ENCODE results near the gene PLVAP. TPM values are rescaled to one million over a fixed set of nuclear protein-coding genes. Genes with fewer than 3 reads are reported as not detected.

The PLVAP gene
- total RNA-seq, 4 donors from 2014 or later, result 25.5 to 83.1 (median 26.6) TPM

DNA sequence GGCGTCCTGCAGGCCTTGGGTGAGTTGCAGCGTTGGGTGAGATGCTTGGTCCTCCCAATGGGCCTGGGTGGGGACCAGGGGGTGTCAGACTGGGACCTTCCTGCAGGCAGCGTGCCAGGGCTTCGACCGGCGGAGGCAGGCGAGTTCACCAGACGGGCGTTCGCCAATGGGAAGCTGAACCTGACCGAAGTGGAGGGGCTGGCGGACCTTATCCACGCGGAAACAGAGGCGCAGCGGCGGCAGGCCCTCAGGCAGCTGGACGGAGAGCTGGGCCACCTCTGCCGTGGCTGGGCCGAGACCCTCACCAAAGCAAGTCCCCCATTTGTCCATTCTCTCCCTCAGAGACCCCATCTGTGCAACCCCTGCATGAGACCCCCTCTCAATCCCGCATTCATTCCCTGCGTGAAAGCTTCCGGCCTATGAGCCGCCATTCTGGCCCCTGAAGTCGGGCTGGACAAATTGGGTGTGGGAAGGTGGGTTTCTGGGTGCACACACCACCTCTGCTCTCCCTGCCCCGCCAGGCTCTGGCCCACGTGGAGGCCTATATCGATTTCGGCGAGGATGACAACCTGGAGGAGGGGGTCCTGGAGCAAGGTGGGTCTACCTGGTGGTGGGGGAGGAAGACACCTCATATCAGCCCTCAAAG, 38.6 kb downstream of the PLVAP start:
- no peaks in the 10 kb centered on the region for H3K9me3 ChIP-seq
- peak overlapping the region; percentile 65 for H3K4me3 ChIP-seq
- WGBS, result 89% methylated on average over 19 of the region's 30 CpGs
- no peak for TF ChIP-seq CTCF (IDR thresholded peaks at IDR 0.05)
- TF ChIP-seq POLR2AphosphoS5 (IDR thresholded peaks at IDR 0.05), result no peak
- TF ChIP-seq POLR2A (IDR thresholded peaks at IDR 0.05), result no peak
- no peak for TF ChIP-seq EP300 (IDR thresholded peaks at IDR 0.05)
- peaks cover 12% of the 10 kb centered on the region for H3K36me3 ChIP-seq
- H3K27ac ChIP-seq, result no peak overlapping the region
- DNase-seq (ENCODE audit: low spot score in 2 of 2), result peak in 1 of 2 donors; percentile 74
- no peaks in the 10 kb centered on the region for H3K27me3 ChIP-seq
- H3K4me1 ChIP-seq, result peaks cover 46% of the 10 kb centered on the region

DNA sequence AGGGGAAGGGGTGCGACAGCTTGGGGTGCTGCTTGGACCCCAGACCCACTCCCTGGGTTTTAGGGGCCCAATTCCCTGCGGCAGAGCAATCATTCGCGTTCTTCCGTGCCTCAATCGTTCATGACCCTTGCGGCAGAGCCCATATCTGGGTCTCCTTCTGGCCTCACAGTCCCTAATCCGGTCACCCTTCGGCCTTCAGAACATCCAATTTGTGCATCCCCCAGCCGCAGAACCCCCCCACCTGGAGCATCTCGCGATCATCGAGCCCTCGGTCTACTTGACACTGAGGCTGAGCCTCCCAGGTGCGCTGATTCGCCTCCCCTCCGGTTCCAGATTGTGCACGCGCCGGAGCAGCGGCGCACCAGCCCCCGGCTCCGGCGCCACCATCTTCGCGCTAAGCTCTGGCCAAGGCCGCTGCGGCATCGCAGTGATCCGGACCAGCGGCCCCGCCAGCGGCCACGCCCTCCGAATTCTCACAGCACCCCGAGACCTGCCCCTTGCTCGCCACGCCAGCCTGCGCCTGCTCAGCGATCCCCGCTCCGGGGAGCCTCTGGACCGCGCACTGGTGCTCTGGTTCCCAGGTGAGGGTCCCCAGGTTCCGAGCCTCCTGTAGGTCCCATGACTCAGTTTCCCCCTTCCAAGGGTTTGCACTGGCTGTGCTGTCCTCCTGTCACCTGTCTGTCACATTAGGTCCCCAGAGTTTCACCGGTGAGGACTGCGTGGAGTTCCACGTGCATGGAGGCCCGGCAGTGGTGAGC, 39.3 kb downstream of the PLVAP start:
- Histone ChIP-seq H3K9me3 (no peaks in the 10 kb centered on the region), H3K4me3 (peak overlapping the region; percentile 65), H3K4me1 (peaks cover 50% of the 10 kb centered on the region), H3K27me3 (no peaks in the 10 kb centered on the region), H3K36me3 (peaks cover 12% of the 10 kb centered on the region), H3K27ac (peak overlapping the region; percentile 91)
- DNase-seq (ENCODE audit: low spot score in 2 of 2), result peak in 1 of 2 donors; percentile 73
- TF ChIP-seq CTCF (IDR thresholded peaks at IDR 0.05) (no peak), POLR2AphosphoS5 (IDR thresholded peaks at IDR 0.05) (no peak), EP300 (IDR thresholded peaks at IDR 0.05) (no peak), POLR2A (IDR thresholded peaks at IDR 0.05) (no peak)
- WGBS, result 0% methylated on average over 5 of the region's 50 CpGs

DNA sequence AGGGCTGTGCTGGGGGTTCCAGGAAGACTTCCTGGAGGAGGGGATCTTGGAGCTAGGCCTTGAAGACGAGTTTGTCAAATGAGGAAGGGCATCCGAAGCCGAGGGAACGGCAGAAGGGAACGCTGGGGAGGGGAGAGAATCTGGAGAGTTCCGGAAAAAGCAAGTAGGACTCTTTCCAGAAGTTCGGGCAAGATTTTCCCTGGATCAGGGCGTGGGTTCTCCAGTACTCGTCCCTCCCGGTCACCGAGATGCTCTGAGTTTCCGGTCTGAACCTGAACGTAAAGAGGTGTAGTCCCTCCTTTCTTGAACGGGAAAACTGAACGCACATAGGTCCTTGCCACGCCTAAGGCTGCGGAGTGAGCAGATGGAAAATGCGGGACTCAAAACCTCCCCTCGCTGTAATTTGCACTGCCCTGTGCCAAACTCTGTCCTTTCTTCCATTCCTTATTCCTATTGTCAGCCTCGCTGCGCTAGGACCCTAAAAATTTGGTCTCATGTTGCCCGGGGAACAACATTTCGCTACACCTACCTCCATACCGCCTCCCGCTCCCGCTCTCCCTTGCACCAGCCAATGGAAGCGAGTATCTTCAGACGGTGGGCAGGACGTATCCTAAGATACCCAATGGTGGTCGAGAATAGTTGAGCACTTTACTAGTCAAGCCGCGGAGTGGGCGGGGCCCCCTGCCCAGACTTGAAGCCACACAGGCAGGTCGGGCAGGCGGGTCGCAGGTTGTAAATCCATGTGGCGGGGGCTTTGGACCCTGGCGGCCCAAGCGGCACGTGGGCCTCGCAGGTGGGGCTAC, 40.1 kb downstream of the PLVAP start, which contains the start of gene GTPBP3:
Gene GTPBP3 (plus strand): TSS at position 682 of the 803 bp plus-strand sequence. CDS start 59 bp downstream, at position 741.
- TF ChIP-seq POLR2AphosphoS5 (IDR thresholded peaks at IDR 0.05) (peak in 2 of 3 donors; percentile 67 to 71), POLR2A (IDR thresholded peaks at IDR 0.05) (no peak)
- under 1% methylated on average over 41 of the region's 41 CpGs for WGBS
- H3K4me1 ChIP-seq, result peaks cover 50% of the 10 kb centered on the region

DNA sequence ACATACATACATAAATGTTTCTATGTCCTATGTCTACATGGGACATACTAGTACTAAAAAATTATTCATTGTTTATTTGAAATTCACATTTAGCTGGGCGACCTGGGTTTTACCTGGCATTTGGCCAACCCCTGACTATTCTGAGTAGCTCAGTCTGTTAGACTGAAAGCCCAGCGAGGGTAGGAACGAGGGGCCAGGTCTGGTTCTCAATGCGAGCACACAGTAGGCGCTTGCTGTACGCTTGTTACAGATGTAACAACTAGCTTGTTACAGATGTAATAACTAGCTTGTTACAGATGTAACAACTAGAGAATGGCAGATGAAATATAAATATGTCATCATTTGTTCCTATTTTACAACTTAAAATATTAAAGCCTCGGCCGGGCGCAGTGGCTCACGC, 41.6 kb downstream of the PLVAP start:
- no peaks in the 10 kb centered on the region for H3K9me3 ChIP-seq
- H3K36me3 ChIP-seq, result no peaks in the 10 kb centered on the region
- peak overlapping the region; percentile 19 for H3K27ac ChIP-seq
- WGBS, result 59% methylated on average over 10 of the region's 10 CpGs
- TF ChIP-seq POLR2AphosphoS5 (IDR thresholded peaks at IDR 0.05), result no peak
- TF ChIP-seq CTCF (IDR thresholded peaks at IDR 0.05), result no peak
- no peak for TF ChIP-seq EP300 (IDR thresholded peaks at IDR 0.05)
- peak overlapping the region; percentile 74 for H3K4me3 ChIP-seq
- H3K27me3 ChIP-seq, result no peaks in the 10 kb centered on the region
- DNase-seq (ENCODE audit: low spot score in 2 of 2), result no peak
- H3K4me1 ChIP-seq, result peaks cover 48% of the 10 kb centered on the region

More for the DNA sequence above, 40.1 kb downstream of the PLVAP start, which contains the start of gene GTPBP3:
- no peaks in the 10 kb centered on the region for H3K9me3 ChIP-seq
- peak; percentile 99 for DNase-seq (ENCODE audit: low spot score in 2 of 2)
- H3K36me3 ChIP-seq, result peaks cover 9% of the 10 kb centered on the region
- H3K27ac ChIP-seq, result peak within 1 kb of the TSS; percentile 91
- peak within 1 kb of the TSS; percentile 65 for H3K4me3 ChIP-seq
- no peaks in the 10 kb centered on the region for H3K27me3 ChIP-seq
